SHP77 treated with DMSO at 0.1 percent for 48 hours (cell line): Measurements from ENCODE around the gene CCL2.

ENCODE experiments used
- DNase-seq: peaks from one replicate; lab custom pipeline; 2025; lab: John Stamatoyannopoulos, UW

Gene CCL2

GRCh38 chr17:34241062-34241461 lies 14.0 kb upstream of the CCL2 start:
- DNase-seq = no peak

DNA sequence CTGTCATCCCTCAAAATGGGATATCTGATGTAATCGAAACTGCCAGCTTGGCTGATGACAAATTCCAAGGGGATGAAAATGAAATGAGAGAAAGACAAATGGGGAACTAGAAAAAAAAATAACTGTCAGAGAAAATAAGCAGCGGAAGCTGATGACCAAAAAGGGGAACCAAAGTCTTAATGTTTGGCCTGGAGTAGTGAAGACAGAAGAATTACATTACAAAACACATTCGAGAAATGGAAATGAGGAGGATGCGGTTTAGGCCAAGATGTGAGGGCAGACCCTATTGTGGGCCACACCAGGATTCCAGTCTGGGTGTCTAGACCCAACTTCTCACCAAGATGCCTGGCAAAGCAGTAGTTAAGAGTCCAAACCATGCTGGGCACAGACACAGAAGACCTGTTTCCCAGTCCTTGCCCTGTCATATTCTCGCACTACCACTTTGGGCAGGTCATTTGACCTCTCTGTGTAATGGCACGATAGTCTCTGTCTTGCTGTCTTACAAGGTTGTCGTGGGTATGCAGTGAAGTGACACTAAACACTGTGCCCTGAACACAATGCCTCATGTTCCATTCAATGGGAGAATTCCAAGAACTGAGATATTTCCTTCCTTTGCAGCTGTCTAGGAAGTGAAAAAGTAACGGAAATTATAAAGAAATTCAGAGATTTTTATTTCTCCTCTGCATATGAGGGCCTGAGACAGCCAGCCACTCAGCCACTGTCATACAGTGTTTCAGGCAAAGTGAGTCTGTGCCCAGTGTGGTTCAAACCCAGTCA lies 12.3 kb upstream of the CCL2 start:
- no peak for DNase-seq

DNA sequence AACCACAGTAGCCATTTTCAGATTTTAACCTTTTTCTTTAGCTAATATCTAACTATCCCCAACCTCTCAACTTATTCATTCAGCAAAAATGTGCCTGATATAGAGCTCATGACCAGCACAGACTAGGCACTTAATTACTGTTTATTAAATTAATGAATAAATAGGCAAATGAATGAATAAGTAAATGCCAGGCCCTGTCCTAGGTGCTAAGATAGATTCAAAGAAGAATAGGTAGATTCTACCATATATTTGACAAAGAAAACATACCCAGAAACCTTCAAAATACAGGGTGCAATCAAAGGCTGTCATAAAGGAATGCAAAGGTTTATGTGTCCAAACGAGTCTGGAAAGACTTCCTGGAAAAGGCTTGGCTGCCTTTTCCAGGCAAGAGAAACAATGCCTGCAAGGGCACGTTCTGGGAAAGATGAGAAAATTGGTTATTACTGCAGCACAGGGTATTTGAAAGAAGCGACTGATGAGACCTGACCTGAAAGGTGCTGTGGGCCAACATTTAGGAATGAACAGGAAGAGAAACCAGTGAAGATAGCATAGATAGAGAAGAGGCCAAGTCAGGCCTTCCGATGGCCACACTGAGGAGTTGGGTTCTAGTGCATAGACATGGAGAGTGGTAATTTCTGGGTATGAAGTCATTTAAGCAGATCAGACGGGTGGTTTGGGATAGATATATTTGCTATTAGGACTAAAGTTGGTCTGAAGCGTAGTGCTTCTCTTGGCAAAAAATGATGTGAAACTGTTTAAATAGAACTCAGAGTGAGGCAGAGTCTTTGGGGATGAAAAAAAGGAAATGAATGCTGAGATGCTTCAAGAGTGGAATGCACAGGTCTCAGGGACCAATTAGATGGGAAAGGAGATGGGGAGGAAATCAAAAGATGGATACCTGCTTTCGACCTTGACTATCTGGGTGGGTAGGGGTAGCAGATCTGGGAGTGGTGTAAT lies 11.4 kb upstream of the CCL2 start:
- DNase-seq = no peak

- no peak for DNase-seq
These were observed 9.7 kb upstream of the CCL2 start for GRCh38 chr17:34245351-34245905.

GRCh38 chr17:34246446-34246845 lies 8.6 kb upstream of the CCL2 start:
- no peak for DNase-seq

DNA sequence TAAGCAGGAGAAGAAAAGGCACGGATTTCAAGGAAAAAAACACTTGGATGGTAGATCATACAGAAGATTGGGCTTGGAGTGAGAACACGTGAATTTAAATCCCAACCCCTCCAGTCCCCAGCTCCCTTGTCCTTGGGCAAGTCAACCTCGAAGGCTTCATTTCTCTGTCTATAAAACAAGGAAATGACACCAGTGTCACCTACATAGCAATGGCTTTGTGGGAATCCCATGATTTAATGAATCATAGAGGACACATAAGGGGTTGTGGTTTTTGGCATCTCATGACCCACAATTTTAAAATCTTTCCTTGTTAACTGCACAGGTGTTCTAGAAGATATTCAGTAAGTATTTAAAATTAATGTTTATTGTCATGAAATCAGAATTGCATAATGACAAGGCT lies 8.2 kb upstream of the CCL2 start:
- DNase-seq = no peak

GRCh38 chr17:34248511-34249024 lies 6.5 kb upstream of the CCL2 start:
- no peak for DNase-seq

- DNase-seq = no peak
These were observed 6.0 kb upstream of the CCL2 start for GRCh38 chr17:34249061-34249460.

DNA sequence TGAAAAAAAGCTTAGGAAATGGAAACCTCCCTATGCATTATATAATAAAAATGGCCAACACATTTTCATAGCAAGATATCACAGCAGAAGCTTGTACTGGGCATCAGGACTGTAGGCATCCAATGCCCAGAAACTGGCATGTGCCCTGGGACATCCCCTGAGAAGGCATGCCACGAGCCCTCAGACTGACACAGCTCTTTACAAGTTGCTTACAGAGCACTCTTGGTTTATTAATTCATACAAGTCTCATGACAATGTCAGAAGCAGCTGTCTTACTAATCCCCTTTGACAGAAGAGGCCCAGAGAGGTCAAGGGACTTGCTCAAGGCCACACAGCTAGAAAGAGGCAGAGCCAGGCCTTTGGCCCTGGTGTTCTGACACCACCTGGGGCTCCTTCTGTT lies 5.6 kb upstream of the CCL2 start:
- DNase-seq = no peak

DNA sequence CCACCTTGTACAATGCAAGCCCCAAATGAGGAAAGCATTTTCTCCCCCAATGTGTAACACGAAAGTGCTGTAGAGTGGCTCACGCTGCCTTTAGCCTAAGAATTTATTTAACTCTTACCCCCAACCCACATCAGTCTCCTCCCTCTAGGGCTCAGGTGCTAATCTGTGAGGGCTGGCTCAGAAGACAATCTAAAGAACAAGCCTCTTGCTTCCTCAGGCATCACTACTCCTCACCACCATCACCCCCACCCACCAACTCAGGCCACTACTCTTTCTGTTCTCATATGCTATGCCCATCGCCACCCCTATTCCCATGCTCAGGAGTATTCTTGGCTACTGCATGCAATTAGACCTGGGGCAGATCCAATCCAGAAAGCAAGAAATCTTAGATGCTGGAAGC lies 3.9 kb upstream of the CCL2 start:
- no peak for DNase-seq

GRCh38 chr17:34252095-34252443 lies 3.0 kb upstream of the CCL2 start:
- DNase-seq = no peak

GRCh38 chr17:34252444-34253138 lies 2.5 kb upstream of the CCL2 start:
- DNase-seq = no peak

DNA sequence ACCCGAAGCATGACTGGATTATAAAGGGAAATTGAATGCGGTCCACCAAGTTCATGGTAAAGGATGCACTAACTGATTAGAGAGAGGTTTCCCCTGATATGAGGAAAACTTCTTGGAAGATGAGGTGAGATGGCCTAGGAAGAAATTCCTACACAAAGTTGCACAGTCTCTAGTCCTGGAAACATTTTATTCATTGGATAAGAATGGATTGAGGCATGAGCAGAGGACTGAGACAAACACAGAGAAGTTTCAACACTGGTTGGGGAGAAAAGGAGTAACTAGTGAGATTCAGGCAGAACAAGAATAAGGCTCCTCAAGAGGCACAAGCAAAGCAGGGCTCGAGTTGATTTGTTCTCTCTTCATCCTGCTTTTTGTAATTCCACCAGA lies 2.0 kb upstream of the CCL2 start:
- no peak for DNase-seq

- DNase-seq = no peak
These were observed 939 bp upstream of the CCL2 start for GRCh38 chr17:34254146-34254545.

DNA sequence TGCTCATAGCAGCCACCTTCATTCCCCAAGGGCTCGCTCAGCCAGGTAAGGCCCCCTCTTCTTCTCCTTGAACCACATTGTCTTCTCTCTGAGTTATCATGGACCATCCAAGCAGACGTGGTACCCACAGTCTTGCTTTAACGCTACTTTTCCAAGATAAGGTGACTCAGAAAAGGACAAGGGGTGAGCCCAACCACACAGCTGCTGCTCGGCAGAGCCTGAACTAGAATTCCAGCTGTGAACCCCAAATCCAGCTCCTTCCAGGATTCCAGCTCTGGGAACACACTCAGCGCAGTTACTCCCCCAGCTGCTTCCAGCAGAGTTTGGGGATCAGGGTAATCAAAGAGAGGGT lies 272 bp downstream of the CCL2 start:
- DNase-seq = no peak

DNA sequence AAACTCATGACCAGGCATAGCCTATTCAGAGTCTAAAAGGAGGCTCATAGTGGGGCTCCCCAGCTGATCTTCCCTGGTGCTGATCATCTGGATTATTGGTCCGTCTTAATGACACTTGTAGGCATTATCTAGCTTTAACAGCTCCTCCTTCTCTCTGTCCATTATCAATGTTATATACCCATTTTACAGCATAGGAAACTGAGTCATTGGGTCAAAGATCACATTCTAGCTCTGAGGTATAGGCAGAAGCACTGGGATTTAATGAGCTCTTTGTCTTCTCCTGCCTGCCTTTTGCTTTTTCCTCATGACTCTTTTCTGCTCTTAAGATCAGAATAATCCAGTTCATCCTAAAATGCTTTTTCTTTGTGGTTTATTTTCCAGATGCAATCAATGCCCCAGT lies 756 bp downstream of the CCL2 start:
- DNase-seq = no peak

DNA sequence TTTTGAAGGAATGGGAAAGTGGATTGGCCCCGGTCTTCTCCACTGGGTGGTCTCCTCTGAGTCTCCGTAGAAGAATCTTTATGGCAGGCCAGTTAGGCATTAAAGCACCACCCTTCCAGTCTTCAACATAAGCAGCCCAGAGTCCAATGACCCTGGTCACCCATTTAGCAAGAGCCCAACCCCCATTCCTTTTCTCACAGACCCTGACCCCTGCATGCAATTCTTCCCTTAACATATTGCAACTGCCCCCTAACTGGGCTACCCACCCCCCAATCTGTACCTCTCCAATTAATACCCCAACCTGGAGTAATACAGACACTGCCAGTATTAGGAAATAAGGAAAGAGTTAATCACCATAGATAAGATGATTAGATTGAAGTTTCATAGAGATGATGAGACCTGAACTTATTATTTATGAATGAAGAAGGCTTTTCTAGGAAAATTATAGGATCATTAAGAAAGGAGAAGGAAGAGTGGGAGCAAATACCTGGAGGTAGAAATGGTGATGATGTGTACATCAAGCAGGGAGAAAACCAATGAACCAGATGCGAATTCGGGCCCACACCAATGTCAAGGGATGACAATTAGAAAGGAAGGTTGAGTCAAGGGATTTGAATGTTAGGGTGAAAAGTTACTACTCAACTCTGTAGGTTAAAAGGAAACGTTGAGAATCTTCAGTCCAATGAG lies 2.4 kb downstream of the CCL2 start:
- DNase-seq = no peak

- no peak for DNase-seq
These were observed 2.9 kb downstream of the CCL2 start for GRCh38 chr17:34257986-34258326.

DNA sequence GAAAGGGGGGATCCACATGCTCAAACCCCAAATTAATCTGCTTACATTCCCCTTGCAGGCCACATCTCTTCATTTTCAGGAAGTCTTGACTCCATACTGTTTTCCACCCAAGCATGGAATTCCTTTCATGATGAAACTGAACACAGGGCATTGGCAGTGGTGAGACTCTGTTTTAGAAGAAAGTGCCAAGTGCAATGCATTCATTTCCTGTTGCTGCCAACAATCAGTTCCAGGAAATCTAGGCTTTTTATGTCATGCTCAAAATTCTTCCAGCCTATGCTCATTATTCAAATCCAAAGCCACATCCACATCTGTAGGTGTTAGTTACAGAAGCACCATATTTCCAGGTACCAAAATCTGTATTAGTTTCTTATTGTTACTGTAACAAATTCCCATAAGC lies 4.1 kb downstream of the CCL2 start:
- no peak for DNase-seq

DNA sequence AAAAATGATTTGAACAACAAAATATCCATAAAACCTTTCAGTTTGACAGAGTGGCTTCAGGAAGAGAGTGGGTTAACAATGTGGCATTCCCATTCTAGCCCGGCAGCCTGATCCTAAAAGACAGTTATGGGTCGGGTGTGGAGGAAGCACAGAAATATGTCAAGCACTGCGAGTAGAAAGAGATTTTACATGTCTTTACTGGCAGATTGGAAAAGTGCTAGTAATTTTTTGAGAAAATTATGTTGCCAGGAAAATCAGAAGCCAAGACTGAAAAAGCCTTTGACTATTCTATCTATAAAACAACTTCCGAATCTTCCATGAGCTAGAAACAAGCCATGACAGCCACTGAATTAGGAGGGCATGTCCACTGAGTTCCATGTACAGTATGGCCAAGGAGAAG lies 5.8 kb downstream of the CCL2 start:
- no peak for DNase-seq

DNA sequence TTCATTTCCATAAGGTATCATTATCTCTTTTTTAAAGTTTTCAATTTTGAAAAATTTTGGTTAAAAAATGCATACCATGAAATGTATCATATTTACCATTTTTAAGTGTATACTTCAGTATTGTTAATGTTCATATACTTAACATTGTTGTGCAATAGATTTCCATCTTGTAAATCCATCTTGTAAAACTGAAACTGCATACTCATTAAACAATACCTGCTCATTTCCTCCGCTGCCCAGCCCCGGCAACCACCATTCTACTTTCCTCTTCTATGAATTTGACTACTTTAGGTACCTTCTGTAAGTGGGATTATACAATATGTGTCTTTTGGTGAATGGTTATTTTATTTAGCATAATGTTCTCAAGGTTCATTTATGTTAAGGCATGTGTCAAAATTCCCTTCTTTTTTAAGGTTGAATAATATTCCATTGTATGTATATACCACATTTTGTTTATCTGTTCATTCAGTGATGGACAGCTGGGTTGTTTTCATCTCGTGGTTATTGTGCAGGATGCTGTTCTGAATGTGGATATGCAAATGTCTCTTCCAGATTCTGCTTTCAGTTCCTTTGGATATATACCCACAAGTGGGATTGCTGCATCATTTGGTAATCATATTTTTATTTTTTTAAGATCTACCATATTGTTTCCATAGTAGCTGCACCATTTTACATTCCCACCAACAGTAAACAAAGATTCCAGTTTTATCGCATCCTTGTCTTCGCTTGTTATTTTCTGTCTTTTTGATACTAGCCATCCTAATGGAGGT lies 6.7 kb downstream of the CCL2 start:
- DNase-seq = no peak
